HG02571 (cell line): ENCODE data around the gene SH3GL1.

Source experiments
- ATAC-seq: cut with Tn5 transposase; IDR thresholded peaks from one replicate; pipeline ENCODE4 v1.9.1; 2021; ENCODE audit warnings: mild to moderate bottlenecking, moderate library complexity; ENCODE audit not compliant: unreplicated experiment

The SH3GL1 gene

DNA sequence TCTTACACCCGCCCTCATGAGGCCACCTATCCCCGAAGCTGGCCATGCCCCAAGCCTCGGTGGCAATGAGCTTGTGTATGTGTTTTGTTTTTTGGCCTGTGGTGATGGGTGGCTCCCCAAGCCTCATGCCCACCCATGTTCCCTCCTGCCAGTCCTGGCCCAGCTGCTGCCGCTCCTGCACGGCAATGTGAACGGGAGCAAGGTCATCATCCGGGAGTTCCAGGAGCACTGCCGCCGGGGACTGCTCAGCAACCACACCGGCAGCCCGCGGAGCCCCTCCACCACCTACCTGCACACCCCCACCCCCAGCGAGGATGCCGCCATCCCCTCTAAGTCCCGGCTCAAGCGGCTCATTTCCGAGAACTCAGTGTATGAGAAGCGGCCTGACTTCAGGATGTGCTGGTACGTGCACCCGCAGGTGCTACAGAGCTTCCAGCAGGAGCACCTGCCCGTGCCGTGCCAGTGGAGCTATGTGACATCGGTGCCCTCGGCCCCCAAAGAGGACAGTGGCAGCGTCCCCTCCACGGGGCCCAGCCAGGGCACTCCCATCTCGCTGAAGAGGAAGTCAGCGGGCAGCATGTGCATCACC is 32.7 kb upstream of the SH3GL1 start:
- no peak for ATAC-seq

DNA sequence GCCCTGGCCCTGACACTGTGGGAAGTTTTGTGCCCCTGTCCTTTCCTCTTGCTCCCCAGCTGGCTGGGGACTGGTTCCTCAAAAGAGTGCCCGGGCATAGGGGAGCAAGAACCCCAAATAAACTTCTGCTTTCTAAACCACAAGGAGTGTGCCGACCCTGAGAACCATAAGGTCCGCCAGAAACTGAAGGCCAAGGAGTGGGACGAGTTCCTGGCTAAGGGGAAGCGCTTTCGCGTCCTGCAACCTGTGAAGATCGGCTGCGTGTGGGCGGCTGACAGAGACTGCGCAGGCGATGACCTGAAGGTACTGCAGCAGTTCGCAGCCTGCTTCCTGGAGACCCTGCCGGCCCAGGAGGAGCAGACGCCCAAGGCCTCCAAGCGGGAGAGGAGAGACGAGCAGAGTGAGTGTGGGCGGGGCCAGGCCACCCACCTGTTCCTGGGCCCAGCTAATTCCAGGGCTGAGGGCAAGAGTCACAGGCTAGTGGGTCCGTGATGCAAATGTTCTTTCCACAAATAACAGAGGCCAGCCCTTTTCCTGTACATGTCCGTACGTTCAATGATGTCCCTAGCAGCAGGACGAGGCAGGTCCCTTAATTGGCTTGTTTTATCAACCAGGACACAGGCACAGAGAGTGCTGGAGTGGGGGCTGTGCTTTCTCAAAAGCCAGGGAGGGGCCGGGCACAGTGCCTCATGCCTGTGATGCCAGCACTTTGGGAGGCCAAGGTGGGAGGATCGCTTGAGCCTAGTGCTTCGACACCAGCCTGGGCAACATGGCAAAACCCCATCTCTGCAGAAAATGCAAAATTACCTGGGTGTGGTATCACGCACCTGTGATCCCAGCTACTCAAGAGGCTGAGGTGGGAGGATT is 31.7 kb upstream of the SH3GL1 start:
- no peak for ATAC-seq

DNA sequence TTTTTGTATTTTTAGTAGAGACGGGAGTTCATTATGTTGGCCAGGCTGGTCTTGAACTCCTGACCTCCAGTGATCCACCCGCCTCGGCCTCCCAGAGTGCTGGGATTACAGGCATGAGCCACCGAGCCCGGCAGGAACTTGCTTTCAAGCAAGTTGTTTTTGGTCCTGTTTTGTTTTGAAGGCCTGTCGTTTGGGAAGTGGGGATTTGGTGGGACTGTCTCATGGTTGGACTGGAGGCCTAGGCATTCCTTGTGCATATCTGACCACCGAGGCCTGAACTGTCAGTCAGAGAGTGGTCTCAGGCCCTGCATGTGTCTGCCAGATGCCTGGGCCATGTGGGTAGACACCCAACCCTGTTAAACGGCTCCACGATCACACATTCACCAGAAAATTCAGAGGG is 30.9 kb upstream of the SH3GL1 start:
- no peak for ATAC-seq

DNA sequence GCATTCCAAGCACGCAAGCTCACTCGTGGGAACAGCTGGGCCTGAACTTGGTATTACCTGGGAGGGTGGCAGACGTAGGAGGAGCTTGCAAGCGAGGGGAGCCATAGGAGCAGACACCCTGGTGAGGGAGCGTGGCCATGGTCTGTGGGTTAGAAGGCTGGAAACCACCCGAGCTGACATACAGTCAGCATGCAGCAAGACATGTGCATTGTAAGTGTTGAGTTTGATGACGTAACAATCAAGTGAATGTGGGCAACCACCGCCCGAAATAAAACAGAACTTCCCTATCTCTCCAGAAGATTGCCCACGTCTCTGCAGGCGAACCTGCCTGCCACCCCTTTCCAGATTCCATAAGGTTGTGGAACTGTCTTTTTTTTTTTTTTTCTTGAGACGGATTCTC is 30.4 kb upstream of the SH3GL1 start:
- ATAC-seq: no peak

DNA sequence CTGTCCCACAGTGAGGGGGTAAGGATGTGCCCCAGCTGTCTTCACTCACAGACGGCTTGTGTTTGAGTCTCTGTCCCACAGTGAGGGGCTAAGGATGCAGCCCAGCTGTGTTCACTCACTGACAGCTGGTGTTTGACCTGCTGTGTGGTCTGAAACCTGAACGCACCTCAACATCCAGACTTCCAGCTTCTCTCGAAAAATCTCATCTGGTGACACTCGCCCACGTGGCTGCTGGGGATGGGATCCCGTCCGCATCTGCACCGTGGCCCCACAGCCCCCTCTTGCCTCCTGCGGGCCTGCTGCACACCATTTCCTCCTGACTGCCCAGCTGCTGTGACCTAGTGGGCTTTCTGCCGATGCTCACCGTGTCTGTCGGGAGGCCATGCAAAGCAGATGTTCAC is 29.4 kb upstream of the SH3GL1 start:
- no peak for ATAC-seq

DNA sequence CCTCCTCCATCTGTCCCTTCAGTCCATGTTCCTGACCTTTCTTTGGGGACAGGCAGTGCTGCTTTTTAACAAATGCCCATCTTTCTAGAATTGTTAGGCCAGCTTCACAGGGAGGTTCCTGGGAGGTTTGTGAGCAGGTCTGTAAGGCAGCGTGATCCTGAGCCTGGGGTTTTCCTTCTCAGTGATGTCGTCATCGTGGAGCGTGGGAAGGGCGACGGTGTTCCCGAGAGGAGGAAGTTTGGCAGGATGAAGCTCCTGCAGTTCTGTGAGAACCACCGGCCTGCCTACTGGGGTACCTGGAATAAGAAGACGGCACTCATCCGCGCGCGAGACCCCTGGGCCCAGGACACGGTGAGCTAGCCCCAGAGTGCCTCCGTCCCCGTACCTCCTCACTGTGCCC is 28.9 kb upstream of the SH3GL1 start:
- no peak for ATAC-seq

DNA sequence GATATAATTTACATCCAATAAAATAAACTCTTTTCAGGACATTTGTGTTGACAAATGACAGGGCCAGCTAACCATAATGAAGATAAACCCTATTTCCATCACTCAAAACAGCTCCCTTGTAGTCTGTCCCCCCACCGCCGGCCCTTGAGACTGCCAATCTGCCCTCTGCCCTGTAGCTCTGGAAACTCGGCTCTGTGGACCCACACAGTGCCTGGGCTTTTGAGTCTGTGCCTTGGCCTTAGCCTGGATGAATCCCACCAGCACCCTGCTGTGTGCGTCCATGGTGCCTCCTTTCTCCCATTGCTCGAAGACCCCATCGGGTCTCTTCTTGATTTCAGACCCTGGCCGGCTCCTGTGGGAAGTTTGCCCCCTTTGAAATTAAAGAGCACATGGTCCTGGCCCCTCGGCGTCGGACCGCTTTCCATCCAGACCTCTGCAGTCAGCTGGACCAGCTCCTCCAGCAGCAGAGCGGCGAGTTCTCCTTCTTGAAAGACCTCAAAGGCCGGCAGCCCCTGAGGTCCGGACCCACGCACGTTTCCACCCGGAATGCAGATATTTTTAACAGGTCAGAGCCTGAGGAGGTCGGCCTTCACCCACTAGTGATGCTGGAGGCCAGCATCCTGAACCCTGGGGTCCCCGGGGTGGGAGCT is 28.1 kb upstream of the SH3GL1 start:
- ATAC-seq: no peak

DNA sequence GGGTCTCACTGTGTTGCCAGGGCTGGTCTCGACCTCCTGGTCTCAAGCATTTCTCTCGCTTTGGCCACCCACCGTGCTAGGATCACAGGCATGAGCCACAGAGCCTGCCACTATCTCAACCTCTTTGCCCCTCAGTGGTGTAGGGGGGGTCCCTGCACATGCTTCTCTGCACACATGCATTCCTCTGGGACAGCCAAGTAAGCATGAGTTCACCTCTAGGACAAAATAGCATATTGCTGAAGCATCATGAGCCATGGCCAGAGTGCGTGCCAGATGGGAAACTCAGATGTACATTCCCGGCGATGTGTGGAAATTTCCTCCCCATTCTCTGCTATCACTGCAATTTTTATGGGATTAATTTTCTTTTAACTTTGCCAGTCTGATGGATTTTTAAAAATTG is 25.2 kb upstream of the SH3GL1 start:
- no peak for ATAC-seq

DNA sequence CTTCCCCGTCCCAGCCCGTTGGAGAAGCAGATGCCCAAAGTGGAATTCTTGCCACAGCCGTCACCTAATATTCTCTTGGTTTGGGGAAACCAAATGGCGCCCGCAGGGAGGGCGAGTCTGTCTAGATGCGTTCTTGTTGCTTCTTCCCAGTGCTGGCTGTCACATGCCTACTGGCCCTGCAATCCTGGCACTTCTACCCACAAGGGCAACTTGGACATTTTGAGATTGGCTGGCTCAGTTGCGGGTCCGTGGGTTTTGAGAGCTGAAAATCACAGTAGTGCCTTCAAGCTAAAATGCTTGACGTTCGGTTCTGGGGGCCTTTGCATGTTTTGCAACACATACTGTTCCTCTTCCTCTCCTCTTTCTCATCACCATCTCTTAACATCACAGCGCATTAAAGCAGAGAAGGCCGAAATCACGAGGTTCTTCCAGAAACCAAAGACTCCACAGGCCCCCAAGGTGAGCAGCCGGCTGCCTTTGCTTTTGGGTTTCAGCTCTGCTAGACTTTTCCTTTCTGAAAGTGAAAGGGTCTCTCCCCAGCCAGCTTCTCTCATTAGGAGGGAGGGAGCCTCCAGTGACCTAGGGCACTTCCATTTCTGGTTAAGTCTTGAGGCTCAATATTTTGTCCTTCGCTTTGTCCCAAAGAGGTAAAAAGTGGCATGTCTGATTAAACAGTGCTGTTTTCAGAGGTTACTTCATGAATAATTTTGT is 23.2 kb upstream of the SH3GL1 start:
- no peak for ATAC-seq

DNA sequence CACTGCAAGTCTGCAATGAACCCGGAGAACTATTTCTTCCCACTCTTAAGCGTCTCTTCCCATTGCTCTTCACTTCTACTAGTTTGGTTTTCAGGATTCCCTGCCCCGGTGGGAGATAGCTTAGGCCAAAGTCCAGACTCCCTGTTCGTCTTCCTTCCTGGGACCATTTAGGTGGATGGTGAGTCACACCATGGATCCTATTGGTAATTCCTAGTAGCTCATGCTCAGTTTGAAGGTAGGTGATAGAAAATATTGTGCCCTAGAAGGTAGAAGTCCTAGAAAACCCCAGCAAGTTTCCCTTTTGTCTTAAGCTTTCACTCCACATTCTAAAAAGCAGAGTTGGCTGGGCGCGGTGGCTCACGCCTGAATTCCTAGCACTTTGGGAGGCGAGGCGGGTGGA is 15.9 kb upstream of the SH3GL1 start:
- ATAC-seq: no peak

DNA sequence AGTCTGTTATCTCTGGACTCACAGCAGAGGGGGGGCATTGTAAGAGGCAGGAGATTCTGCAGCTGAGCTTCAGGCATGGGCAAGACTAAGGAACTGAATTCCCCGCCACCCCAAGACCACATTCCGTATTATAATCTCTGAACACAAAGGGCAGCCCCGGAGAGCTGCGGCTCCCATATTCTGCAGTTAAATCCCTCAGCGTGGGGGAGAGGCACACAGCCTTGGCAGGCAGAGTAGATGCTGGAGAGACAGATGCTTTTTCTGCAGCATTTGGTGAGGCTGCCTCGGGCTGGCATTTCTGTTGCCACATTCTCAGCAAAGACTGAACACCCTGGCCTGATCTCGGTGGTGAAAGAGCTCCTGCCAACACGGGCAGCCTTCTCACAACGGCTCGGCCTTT is 15.0 kb upstream of the SH3GL1 start:
- ATAC-seq: no peak

DNA sequence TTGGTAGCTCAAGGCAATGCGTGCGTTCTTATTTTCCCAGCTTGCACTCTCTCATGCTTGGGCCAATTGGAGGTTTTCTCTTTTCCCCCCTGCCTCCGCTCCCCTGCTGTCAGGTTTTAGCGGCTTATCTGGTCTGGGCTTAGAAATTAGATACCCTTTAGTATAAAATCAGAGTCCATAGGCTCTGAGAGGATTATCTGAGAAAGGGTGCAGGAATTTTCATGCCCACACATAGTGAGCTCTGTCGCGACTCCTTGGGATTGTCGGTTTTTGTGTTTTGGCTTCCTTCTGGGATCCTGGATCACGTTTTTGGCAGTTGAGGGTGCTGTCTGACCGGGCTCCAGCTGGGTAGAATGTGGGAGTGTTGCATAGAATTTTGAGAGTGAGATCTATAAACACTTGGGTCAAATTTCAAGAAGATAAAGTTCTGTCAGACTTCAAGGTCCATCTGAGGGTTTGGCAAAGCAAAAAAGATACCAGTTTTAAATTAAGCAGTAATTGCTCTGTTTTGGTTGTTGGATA is 14.5 kb upstream of the SH3GL1 start:
- ATAC-seq: no peak

DNA sequence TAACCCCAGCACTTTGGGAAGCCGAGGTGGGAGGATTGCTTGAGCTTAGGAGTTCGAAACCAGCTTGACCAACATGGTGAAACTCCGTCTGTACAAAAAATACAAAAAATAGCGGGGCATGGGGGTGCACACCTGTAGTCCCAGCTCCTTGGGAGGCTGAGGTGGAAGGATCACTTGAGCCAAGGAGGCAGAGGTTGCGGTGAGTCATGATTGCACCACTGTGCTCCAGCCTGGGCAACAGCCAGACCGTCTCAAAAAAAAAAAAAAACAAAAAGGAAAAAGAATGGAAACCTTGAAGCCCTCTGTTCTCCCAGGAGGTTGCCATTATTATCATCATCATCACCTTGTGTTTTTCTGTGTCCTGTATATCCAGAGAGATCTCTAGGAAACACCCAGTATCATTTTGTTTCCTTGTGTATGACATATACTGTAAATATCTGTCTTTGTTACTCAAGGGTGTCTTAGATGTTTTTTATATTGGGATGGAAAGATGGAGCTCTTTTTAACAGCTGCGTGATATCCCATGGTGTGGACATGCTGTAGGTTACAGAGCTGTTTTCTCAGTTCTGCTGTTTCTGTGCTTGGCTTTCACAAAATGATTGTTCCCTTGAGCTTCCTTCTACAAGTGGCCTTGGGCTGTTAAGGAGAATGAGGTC is 13.9 kb upstream of the SH3GL1 start:
- no peak for ATAC-seq

DNA sequence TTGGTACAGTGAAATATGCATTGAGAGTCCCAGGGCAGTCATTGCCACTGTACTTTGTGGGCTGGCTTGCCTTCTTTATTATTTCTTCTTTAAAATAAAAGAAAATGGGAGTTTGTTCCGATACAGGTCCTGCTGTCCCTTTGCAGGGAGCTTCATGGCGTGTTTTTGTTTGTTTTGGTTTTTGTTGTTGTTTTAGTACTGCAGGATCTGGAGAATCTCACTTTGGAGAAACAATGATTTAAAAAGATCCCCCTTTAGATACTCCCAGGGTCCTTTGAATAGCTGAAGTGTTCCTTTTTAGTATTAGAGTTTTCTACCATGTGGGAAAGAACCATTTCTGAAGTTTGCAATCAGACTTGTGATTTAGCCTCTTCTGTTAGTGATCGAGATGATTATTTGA is 13.2 kb upstream of the SH3GL1 start:
- no peak for ATAC-seq

DNA sequence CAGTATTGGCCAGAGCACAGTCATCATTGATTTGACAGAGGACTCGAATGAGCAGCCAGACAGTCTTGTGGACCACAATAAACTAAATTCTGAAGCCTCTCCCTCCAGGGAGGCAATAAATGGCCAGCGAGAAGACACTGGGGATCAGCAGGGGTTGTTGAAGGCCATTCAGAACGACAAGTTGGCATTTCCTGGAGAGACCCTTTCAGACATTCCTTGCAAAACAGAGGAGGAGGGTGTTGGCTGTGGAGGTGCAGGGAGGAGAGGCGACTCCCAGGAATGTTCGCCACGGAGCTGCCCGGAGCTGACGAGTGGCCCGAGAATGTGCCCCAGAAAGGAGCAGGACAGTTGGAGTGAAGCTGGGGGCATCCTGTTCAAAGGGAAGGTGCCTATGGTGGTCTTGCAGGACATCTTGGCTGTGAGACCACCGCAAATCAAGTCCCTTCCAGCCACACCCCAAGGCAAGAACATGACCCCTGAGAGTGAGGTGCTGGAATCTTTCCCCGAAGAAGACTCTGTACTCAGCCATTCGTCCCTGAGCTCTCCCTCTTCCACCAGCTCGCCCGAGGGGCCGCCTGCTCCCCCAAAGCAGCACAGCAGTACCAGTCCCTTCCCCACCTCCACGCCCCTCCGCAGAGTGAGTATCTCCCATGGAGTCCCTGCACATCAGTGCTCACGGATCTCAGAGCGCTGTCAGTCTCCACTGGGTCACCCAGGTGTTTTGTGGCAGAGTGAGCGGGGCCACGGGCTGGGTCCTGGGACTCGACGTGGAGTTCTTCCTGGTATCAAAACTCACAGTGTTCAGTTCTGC is 9.0 kb upstream of the SH3GL1 start:
- no peak for ATAC-seq

DNA sequence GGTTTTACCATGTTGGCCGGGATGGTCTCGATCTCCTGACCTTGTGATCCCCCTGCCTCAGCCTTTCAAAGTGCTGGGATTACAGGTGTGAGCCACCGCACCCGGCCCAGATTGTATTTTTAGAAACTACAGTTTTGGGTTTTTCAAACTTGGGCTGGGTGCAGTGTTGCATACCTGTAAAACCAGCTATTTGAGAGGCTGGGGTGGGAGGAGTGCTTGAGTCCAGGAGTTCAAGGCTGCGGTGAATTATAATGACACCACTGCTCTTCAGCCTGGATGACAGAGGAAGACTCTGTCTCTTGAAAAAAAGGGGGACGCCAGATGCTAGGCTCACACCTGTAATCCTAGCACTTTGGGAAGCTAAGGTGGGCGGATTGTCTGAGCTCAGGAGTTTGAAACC is 6.3 kb upstream of the SH3GL1 start:
- no peak for ATAC-seq

DNA sequence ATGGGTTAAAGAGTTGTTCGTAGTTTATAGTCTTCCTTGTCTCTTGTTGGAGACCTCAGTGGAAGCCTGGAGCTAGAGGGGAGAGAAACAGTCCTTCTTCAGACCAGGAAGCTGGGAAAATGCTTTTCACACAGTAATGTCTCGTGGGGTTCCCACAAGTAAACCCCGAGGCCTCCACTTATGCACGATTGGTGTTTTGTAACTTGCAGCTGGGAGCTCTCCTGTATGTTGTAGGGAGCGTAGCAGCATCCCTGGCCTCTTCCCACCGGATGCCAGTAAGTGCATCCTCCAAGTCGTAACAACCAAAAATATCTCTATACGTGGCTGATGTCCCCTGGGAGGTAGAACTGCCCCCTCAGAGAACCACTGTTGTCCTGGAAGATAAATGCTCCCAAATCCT is 5.6 kb upstream of the SH3GL1 start:
- no peak for ATAC-seq

DNA sequence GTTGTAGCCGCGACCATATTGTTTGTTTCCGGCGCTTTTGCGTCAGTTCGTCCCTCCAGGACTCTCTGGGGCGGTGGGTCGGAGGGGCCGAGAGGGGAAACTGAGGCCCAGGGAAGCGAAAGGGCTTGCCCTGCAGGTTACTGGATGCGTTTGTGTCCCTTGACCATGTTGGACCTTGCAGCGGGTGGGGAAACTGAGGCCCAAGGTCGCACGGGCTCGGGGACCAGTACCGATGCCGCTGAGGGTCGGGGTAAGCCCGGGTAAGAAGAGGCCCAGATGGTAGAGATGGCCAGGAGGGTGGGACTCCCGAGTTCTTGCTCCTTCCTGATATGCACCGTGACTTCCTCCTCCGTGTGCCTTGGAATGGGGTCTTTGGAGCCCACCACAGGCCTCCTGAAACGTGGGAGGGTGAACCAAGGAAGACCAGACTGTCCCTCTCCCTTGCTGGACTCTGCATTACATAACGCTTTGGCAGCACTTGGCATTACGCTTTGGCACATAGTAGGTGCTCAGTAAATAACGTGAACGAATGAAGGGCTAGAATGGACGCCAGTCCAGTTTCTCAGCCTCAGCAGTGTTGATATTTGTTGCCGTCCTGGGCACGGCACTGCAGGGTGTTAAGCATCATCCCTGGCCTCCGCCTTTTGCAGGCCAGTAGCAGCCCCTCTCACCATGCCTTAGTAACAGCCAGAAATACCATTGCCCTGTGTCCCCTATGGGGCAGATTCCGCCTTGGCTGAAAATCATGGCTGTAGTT is 2.8 kb upstream of the SH3GL1 start:
- no peak for ATAC-seq
